Breast epithelium (tissue), 4 donors: ENCODE data around the gene IER5. TPM values are rescaled to one million over a fixed set of nuclear protein-coding genes. Genes with fewer than 3 reads are reported as not detected.
A peak's percentile ranks its signal among the peaks of the same experiment; 100 is the strongest.

ENCODE experiments used
- DNase-seq, 2 donors: peaks; one replicate each; pipeline ENCODE4 v3.0.0-alpha.2; 2019; ENCODE audit warnings: low spot score in 2 of 2
- H3K27ac ChIP-seq, 2 donors: fragments of 200-600 bp; sonication (generic) in 1 of 2; one replicate each; pipeline ENCODE4 v1.5.1; 2016 to 2019; ENCODE audit warnings: mild to moderate bottlenecking in 1 of 2
- H3K27me3 ChIP-seq, 2 donors: fragments of 200-600 bp; sonication (generic) in 1 of 2; one replicate each; pipeline versions ENCODE4 v1.5.1 to v1.6.0; 2017 to 2019; ENCODE audit warnings: control low read depth in 1 of 2, mild to moderate bottlenecking in 1 of 2
- H3K36me3 ChIP-seq: fragments of 200-600 bp; one replicate; pipeline ENCODE4 v1.5.1; 2019
- H3K4me1 ChIP-seq, 2 donors: fragments of 200-600 bp; sonication (generic); one replicate each; pipeline ENCODE4 v1.5.1; 2016 to 2019; ENCODE audit warnings: control low read depth in 1 of 2
- H3K4me3 ChIP-seq, 3 donors: fragments of 200-600 bp; sonication (generic); 1 replicate in 2 of 3; 2 replicates in 1 of 3; pipeline ENCODE4 v1.5.1; 2016 to 2019; ENCODE audit warnings: mild to moderate bottlenecking in 3 of 3, moderate library complexity in 2 of 3
- H3K9me3 ChIP-seq, 2 donors: fragments of 200-600 bp; sonication (generic) in 1 of 2; one replicate each; pipeline ENCODE4 v1.5.1; 2016 to 2019; ENCODE audit warnings: control low read depth in 1 of 2
- POLR2A ChIP-seq: fragments of 450-650 bp; IDR thresholded peaks from one replicate; pipeline ENCODE4 v1.6.1; 2016; ENCODE audit warnings: antibody characterized with exemption, mild to moderate bottlenecking, moderate library complexity
- POLR2AphosphoS5 ChIP-seq, 3 donors: sonication (generic); formaldehyde crosslinking; IDR thresholded peaks; one replicate each; pipeline ENCODE4 v1.6.1; 2017; ENCODE audit warnings: antibody characterized with exemption in 3 of 3
- intact Hi-C: fragments of 100-400 bp; cut with DNase I; formaldehyde crosslinking; loops from one replicate; pipeline ENCODE4 v1.15.1; 2023; ENCODE audit warnings: low total_unique reads
- total RNA-seq, 3 donors: library from RNA; depleted of rRNA; stranded (reverse); fragments of >200 nt; gene quantifications; one replicate each; pipeline ENCODE4 v1.1.0, GENCODE V29; 2016
- TF ChIP-seq, protein P1 (sequence below), 3 donors: fragments of 450-650 bp; IDR thresholded peaks; one replicate each; pipeline ENCODE4 v1.5.1; 2016 to 2017; ENCODE audit warnings: antibody characterized with exemption in 3 of 3, mild to moderate bottlenecking in 3 of 3, moderate library complexity in 3 of 3

The IER5 gene
- total RNA-seq, 3 donors from 2014 or later = 6.9 to 19.7 (median 18.1) TPM

DNA sequence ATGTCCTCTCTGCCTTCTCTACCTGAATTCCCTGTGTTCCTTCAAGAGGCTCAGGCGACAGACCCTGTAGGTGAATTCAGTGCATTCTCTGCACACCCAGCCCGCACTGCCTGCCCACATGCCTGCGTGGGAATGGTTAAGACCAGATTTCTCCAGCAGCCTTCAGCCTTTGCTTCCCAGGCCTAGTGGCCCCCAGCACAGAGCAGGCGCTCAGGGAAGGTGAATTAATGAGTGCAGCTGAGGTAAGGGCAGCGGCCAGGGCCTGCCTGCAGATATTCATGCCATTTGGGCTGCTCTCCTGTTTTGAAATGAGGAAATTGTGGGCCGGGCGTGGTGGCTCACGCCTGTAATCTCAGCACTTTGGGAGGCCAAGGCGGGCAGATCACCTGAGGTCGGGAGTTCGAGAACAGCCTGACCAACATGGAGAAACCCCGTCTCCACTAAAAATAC lies 45.5 kb downstream of the IER5 start:
- H3K27ac ChIP-seq = peak overlapping the region; percentile 52 to 84
- H3K4me1 ChIP-seq = peaks cover 5 to 20% of the 10 kb centered on the region in 2 donors

DNA sequence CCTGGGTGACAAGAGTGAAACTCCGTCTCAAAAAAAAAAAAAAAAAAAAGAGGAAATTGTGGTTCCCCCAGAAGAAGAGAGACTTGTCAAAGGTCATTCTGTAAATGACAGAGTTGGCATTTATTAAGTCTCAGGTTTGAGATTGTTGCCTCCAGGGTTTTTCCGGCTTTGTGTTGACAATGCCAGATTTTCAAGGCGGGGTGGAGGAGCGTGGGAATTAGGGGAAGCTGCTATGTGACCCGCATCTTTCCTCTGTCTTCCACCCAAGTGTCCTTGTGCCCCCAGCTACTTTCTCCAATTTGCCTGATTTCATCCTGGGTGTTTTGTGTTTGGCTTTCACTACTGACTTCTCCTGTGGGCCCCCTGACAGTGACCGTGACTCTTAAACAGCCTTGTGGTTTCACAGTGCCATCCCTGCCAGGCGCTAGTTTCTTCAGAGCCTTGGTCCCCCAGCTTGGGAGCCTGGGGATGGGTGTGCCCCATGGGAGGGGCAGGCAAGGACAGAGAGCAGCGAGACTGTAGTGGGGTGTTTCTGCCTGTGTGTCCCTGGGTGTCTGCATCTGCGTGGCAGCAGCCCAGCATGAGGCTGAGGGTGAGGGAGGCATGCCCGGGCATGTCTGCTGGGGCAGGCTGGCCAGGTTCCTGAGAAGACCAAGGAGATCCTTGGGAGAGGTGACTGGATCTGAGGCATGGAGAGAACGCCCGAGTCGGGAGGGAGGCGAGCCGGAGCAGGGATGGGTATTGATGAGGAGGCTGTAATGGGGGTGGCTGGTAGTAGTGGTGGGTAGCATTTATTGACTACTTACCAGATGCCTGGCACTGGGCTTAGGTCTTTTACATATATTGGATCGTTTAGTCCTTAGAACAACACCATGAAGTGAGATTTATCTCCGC lies 46.3 kb downstream of the IER5 start:
- Histone ChIP-seq H3K9me3 (no peaks in the 10 kb centered on the region), H3K4me3 (peak overlapping the region in 2 of 3 donors; percentile 16 to 47), H3K4me1 (peaks cover 5 to 20% of the 10 kb centered on the region in 2 donors), H3K36me3 (no peaks in the 10 kb centered on the region), H3K27me3 (no peaks in the 10 kb centered on the region), H3K27ac (peak overlapping the region; percentile 84 to 93)
- DNase-seq = peak; percentile 65 to 86
- intact Hi-C loops = no loop called here
- peak in 1 of 3 donors; percentile 22 for TF ChIP-seq POLR2AphosphoS5 (IDR thresholded peaks at IDR 0.05)
- TF ChIP-seq, protein P1, sequence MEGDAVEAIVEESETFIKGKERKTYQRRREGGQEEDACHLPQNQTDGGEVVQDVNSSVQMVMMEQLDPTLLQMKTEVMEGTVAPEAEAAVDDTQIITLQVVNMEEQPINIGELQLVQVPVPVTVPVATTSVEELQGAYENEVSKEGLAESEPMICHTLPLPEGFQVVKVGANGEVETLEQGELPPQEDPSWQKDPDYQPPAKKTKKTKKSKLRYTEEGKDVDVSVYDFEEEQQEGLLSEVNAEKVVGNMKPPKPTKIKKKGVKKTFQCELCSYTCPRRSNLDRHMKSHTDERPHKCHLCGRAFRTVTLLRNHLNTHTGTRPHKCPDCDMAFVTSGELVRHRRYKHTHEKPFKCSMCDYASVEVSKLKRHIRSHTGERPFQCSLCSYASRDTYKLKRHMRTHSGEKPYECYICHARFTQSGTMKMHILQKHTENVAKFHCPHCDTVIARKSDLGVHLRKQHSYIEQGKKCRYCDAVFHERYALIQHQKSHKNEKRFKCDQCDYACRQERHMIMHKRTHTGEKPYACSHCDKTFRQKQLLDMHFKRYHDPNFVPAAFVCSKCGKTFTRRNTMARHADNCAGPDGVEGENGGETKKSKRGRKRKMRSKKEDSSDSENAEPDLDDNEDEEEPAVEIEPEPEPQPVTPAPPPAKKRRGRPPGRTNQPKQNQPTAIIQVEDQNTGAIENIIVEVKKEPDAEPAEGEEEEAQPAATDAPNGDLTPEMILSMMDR (IDR thresholded peaks at IDR 0.05) = no peak

More for the DNA sequence above, 45.5 kb downstream of the IER5 start:
- Histone ChIP-seq H3K36me3 (no peaks in the 10 kb centered on the region), H3K4me3 (no peak overlapping the region), H3K9me3 (no peaks in the 10 kb centered on the region), H3K27me3 (no peaks in the 10 kb centered on the region)
- intact Hi-C loops = no loop called here
- TF ChIP-seq POLR2A = no peak
- TF ChIP-seq, protein P1 (IDR thresholded peaks at IDR 0.05) = no peak
- TF ChIP-seq POLR2AphosphoS5 (IDR thresholded peaks at IDR 0.05) = no peak
- no peak for DNase-seq

DNA sequence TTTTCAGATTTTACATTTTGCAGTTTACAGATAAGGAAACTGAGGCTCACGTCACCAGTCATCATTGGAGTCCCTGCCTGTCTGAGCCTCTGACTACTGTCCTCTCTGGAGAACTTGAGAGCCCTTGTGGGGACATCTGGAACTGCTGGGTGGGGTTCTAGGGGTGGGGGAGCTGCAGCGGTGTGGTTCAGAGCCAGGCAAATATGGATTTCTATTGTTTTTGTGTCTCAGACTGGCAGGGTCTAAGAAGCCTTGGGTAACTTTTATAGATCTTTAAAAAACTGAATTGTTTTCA lies 46.9 kb downstream of the IER5 start:
- DNase-seq = no peak
- Histone ChIP-seq H3K9me3 (no peaks in the 10 kb centered on the region), H3K4me3 (peak overlapping the region in 1 of 3 donors; percentile 47), H3K36me3 (no peaks in the 10 kb centered on the region), H3K4me1 (peaks cover 5 to 20% of the 10 kb centered on the region in 2 donors), H3K27ac (peak overlapping the region; percentile 84 to 93), H3K27me3 (no peaks in the 10 kb centered on the region)
- no peak for TF ChIP-seq POLR2AphosphoS5 (IDR thresholded peaks at IDR 0.05)
- TF ChIP-seq, protein P1 (IDR thresholded peaks at IDR 0.05) = peak in 2 of 3 donors; percentile 34 to 37
- intact Hi-C loops = no loop called here

DNA sequence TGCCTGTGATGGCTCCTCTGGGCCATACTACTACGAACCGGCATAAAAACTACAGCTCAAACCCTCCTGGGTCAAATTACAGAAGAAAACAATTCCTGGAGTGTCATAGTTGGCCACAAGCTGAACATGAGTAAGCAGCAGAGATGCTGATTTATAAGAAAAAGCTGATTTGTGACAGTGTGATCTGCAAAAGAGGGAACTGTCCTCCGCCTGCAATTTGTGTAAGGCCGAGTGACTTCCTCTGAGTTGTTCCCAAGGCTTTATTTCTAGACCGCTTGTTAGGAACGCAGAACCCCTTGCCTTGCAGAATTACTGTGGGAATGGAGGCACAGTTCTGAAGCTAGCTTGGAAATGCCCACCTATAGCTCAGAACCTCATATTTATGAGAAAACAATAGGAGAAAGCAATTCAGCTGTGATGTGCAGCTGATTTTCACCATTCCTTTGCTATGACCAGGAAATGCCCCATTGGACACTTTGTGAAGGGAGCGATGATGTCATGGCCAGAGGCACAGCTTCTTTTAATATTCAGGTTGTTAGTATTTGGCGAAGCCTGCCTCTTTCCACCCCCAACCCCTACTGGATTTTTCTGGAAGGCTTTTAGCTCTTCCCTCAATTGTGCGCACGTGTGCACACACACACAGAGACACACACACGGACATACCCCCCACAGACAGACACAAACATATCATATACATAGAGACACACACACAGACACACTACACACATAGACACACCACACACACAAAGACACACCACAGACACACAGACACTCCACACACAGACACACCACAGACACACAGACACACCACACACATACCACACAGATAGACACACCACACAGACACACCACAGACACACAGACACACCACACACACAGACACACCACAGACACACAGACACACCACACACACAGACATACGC lies 47.6 kb downstream of the IER5 start:
- Histone ChIP-seq H3K4me1 (peaks cover 5 to 20% of the 10 kb centered on the region in 2 donors), H3K36me3 (no peaks in the 10 kb centered on the region), H3K27me3 (no peaks in the 10 kb centered on the region), H3K4me3 (no peak overlapping the region), H3K9me3 (no peaks in the 10 kb centered on the region), H3K27ac (peak overlapping the region; percentile 84 to 93)
- TF ChIP-seq POLR2AphosphoS5 (IDR thresholded peaks at IDR 0.05) (peak in 1 of 3 donors; percentile 38), POLR2A (no peak)
- TF ChIP-seq, protein P1 (IDR thresholded peaks at IDR 0.05) = no peak
- intact Hi-C loops = no loop called here
- DNase-seq = peak in 1 of 2 donors; percentile 43
